ENCODE measurements around the gene MED8. TPM values are rescaled to one million over a fixed set of nuclear protein-coding genes. Genes with fewer than 3 reads are reported as not detected.
"Not testable (repeated sequence)": the region's sequence is repeated elsewhere in the genome, so short reads cannot be mapped to it uniquely, and the experiment has no call there.

Gene MED8
- total RNA-seq, 4 donors from 2014 or later, result 14.9 to 30.8 (median 23.8) TPM

GRCh38 chr1:43418858-43419257, 29.3 kb upstream of the MED8 start:
- no peak for DNase-seq

GRCh38 chr1:43415901-43416300, 26.3 kb upstream of the MED8 start:
- ATAC-seq (no peak), DNase-seq (no peak)
- H3K4me3 ChIP-seq, result no peak overlapping the region
- H3K36me3 ChIP-seq, result peaks cover 2 to 56% of the 10 kb centered on the region in 2 donors
- no peaks in the 10 kb centered on the region for H3K27me3 ChIP-seq
- in situ Hi-C loops (cut with MboI; ENCODE audit: low sequenced_read_pairs in 4 of 4) (loop anchor here in 2 of 4 donors (10.0 kb wide), 2 partner anchors 181 to 191 kb away; no protein-coding TSS in a partner anchor), intact Hi-C loops (cut with DNase I; ENCODE audit: low total_unique reads) (no loop called here)
- no peaks in the 10 kb centered on the region for H3K9me3 ChIP-seq
- H3K4me1 ChIP-seq, result no peaks in the 10 kb centered on the region
- TF ChIP-seq CTCF (IDR thresholded peaks at IDR 0.05 in 4 of 5, conservative IDR thresholded peaks at IDR 0.05 in 1 of 5) (no peak), POLR2A (IDR thresholded peaks at IDR 0.05) (no peak)
- no peak overlapping the region for H3K27ac ChIP-seq

More at GRCh38 chr1:43418858-43419257, 29.3 kb upstream of the MED8 start:
- no peaks in the 10 kb centered on the region for H3K27me3 ChIP-seq
- intact Hi-C loops (cut with DNase I; ENCODE audit: low total_unique reads), result no loop called here
- H3K4me3 ChIP-seq, result no peak overlapping the region
- no peaks in the 10 kb centered on the region for H3K4me1 ChIP-seq
- H3K27ac ChIP-seq, result no peak overlapping the region
- in situ Hi-C loops (cut with MboI; ENCODE audit: low sequenced_read_pairs in 4 of 4), result loop anchor here in 2 of 4 donors (10.0 kb wide), 2 partner anchors 184 to 194 kb away; no protein-coding TSS in a partner anchor
- no peaks in the 10 kb centered on the region for H3K9me3 ChIP-seq
- TF ChIP-seq CTCF (IDR thresholded peaks at IDR 0.05 in 4 of 5, conservative IDR thresholded peaks at IDR 0.05 in 1 of 5) (no peak), POLR2A (IDR thresholded peaks at IDR 0.05) (no peak)
- ATAC-seq, result no peak
- peaks cover 2 to 82% of the 10 kb centered on the region in 2 donors for H3K36me3 ChIP-seq

GRCh38 chr1:43414634-43415223, 25.1 kb upstream of the MED8 start:
- ATAC-seq (peak; percentile 56 to 83), DNase-seq (peak in 1 of 2 donors; percentile 34)
- Histone ChIP-seq H3K4me1 (no peaks in the 10 kb centered on the region), H3K36me3 (peaks cover 0 to 49% of the 10 kb centered on the region in 2 donors), H3K9me3 (no peaks in the 10 kb centered on the region), H3K27ac (no peak overlapping the region), H3K27me3 (no peaks in the 10 kb centered on the region), H3K4me3 (no peak overlapping the region)
- in situ Hi-C loops (cut with MboI; ENCODE audit: low sequenced_read_pairs in 4 of 4) (loop anchor here (5.0 to 10.0 kb wide), 3 partner anchors 180 to 190 kb away; no protein-coding TSS in a partner anchor), intact Hi-C loops (cut with DNase I; ENCODE audit: low total_unique reads) (loop anchor here (1.0 kb wide), 1 partner anchor 187 kb away; no protein-coding TSS in a partner anchor)
- TF ChIP-seq CTCF (IDR thresholded peaks at IDR 0.05 in 4 of 5, conservative IDR thresholded peaks at IDR 0.05 in 1 of 5) (peak; percentile 18 to 69 (median 65)), POLR2A (IDR thresholded peaks at IDR 0.05) (no peak)

- H3K36me3 ChIP-seq, result peaks cover 0 to 47% of the 10 kb centered on the region in 2 donors
- in situ Hi-C loops (cut with MboI; ENCODE audit: low sequenced_read_pairs in 4 of 4), result loop anchor here (5.0 to 10.0 kb wide), 3 partner anchors 179 to 189 kb away; no protein-coding TSS in a partner anchor
- ATAC-seq; intact Hi-C loops (cut with DNase I; ENCODE audit: low total_unique reads); H3K27ac ChIP-seq; DNase-seq; H3K9me3 ChIP-seq; H3K4me3 ChIP-seq; H3K4me1 ChIP-seq; H3K27me3 ChIP-seq: not testable (repeated sequence)
These were observed 23.8 kb upstream of the MED8 start for GRCh38 chr1:43413426-43413825.

GRCh38 chr1:43410571-43410970, 21.0 kb upstream of the MED8 start:
- DNase-seq, result no peak
- H3K4me1 ChIP-seq, result no peaks in the 10 kb centered on the region
- TF ChIP-seq CTCF (IDR thresholded peaks at IDR 0.05 in 4 of 5, conservative IDR thresholded peaks at IDR 0.05 in 1 of 5) (no peak), POLR2A (IDR thresholded peaks at IDR 0.05) (no peak)
- in situ Hi-C loops (cut with MboI; ENCODE audit: low sequenced_read_pairs in 4 of 4), result loop anchor here (5.0 to 10.0 kb wide), 3 partner anchors 176 to 186 kb away; no protein-coding TSS in a partner anchor
- H3K27ac ChIP-seq, result no peak overlapping the region
- H3K4me3 ChIP-seq, result no peak overlapping the region
- no peaks in the 10 kb centered on the region for H3K27me3 ChIP-seq
- H3K36me3 ChIP-seq, result peaks cover 0 to 47% of the 10 kb centered on the region in 2 donors
- intact Hi-C loops (cut with DNase I; ENCODE audit: low total_unique reads), result no loop called here
- no peaks in the 10 kb centered on the region for H3K9me3 ChIP-seq
- no peak for ATAC-seq
